RPMI8226 (cell line): ENCODE data around the gene TMEM253.

ENCODE experiments used
- DNase-seq: peaks from one replicate; pipeline ENCODE4 v3.0.0-alpha.2; 2015

TMEM253 gene

GRCh38 chr14:21071225-21072030 lies 29.4 kb upstream of the TMEM253 start:
- peak; percentile 93 for DNase-seq

- DNase-seq: no peak
Measured at GRCh38 chr14:21072031-21072473, 28.8 kb upstream of the TMEM253 start.

GRCh38 chr14:21072781-21073339 lies 28.0 kb upstream of the TMEM253 start:
- DNase-seq: no peak

GRCh38 chr14:21073921-21074320 lies 26.9 kb upstream of the TMEM253 start:
- no peak for DNase-seq

GRCh38 chr14:21074398-21075272 lies 26.2 kb upstream of the TMEM253 start:
- no peak for DNase-seq

GRCh38 chr14:21075719-21076437 lies 25.0 kb upstream of the TMEM253 start:
- no peak for DNase-seq

- DNase-seq: no peak
Measured at GRCh38 chr14:21077672-21078071, 23.2 kb upstream of the TMEM253 start.

- DNase-seq: no peak
Measured at GRCh38 chr14:21078287-21078686, 22.6 kb upstream of the TMEM253 start.

- DNase-seq: no peak
Measured at GRCh38 chr14:21078726-21079125, 22.1 kb upstream of the TMEM253 start.

- no peak for DNase-seq
Measured at GRCh38 chr14:21081521-21082142, 19.2 kb upstream of the TMEM253 start.

- DNase-seq: no peak
Measured at GRCh38 chr14:21083565-21084325, 17.1 kb upstream of the TMEM253 start.

GRCh38 chr14:21084396-21084795 lies 16.5 kb upstream of the TMEM253 start:
- DNase-seq: no peak

GRCh38 chr14:21084998-21085853 lies 15.6 kb upstream of the TMEM253 start:
- DNase-seq: no peak

GRCh38 chr14:21086908-21087293 lies 14.0 kb upstream of the TMEM253 start:
- DNase-seq: no peak

- DNase-seq: peak; percentile 51
Measured at GRCh38 chr14:21087294-21088091, 13.4 kb upstream of the TMEM253 start.

- no peak for DNase-seq
Measured at GRCh38 chr14:21088687-21089086, 12.2 kb upstream of the TMEM253 start.

GRCh38 chr14:21089271-21089670 lies 11.6 kb upstream of the TMEM253 start:
- DNase-seq: no peak

- no peak for DNase-seq
Measured at GRCh38 chr14:21089877-21090193, 11.0 kb upstream of the TMEM253 start.

GRCh38 chr14:21090194-21090939 lies 10.5 kb upstream of the TMEM253 start:
- no peak for DNase-seq
